NB4 (cell line): ENCODE results near the gene CDH13.

ENCODE experiments used
- POLR2A ChIP-seq: IDR thresholded peaks from 2 replicates; pipeline ENCODE4 v1.6.1; 2011; ENCODE audit warnings: mild to moderate bottlenecking; ENCODE audit not compliant: insufficient read length; ENCODE audit errors: extremely low read depth
- TF ChIP-seq, protein P1 (sequence below): IDR thresholded peaks from one replicate; pipeline ENCODE4 v1.5.1; 2012; ENCODE audit warnings: low read depth, low read length

- TF ChIP-seq, protein P1, sequence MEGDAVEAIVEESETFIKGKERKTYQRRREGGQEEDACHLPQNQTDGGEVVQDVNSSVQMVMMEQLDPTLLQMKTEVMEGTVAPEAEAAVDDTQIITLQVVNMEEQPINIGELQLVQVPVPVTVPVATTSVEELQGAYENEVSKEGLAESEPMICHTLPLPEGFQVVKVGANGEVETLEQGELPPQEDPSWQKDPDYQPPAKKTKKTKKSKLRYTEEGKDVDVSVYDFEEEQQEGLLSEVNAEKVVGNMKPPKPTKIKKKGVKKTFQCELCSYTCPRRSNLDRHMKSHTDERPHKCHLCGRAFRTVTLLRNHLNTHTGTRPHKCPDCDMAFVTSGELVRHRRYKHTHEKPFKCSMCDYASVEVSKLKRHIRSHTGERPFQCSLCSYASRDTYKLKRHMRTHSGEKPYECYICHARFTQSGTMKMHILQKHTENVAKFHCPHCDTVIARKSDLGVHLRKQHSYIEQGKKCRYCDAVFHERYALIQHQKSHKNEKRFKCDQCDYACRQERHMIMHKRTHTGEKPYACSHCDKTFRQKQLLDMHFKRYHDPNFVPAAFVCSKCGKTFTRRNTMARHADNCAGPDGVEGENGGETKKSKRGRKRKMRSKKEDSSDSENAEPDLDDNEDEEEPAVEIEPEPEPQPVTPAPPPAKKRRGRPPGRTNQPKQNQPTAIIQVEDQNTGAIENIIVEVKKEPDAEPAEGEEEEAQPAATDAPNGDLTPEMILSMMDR, result no peak
- no peak for TF ChIP-seq POLR2A
These were observed 996.4 kb downstream of the CDH13 start for GRCh38 chr16:83623091-83623730.
